H1 (cell line): ENCODE data around the gene SCARB2. TPM values are rescaled to one million over a fixed set of nuclear protein-coding genes. Genes with fewer than 3 reads are reported as not detected.

Experiments used
- EP300 ChIP-seq, 2 experiments: IDR thresholded peaks; 1 replicate in 1 of 2; 2 replicates in 1 of 2; pipeline ENCODE4 v1.6.1; 2011 to 2012; ENCODE audit warnings: low read depth in 2 of 2, low read length in 2 of 2, mild to moderate bottlenecking in 2 of 2, borderline replicate concordance in 1 of 2, inconsistent platforms in 1 of 2, moderate library complexity in 1 of 2
- EZH2 ChIP-seq: fragments of 200-600 bp; sonication (generic); IDR thresholded peaks from 2 replicates; pipeline ENCODE4 v1.7.1; 2012; ENCODE audit warnings: low read depth, mild to moderate bottlenecking, moderate library complexity, low read length, inconsistent platforms; ENCODE audit not compliant: severe bottlenecking
- GABPA ChIP-seq: IDR thresholded peaks from 2 replicates; pipeline ENCODE4 v1.6.1; 2011; ENCODE audit warnings: mild to moderate bottlenecking, low read length, moderate library complexity, borderline replicate concordance; ENCODE audit not compliant: insufficient read depth
- GTF2F1 ChIP-seq: IDR thresholded peaks from 2 replicates; pipeline ENCODE4 v1.6.1; 2012; ENCODE audit warnings: low read depth, low read length, improper control_type of control experiment, borderline replicate concordance
- JUND ChIP-seq: IDR thresholded peaks from 2 replicates; pipeline ENCODE4 v1.6.1; 2011; ENCODE audit warnings: mild to moderate bottlenecking, improper control_type of control experiment, low read length
- POU5F1 ChIP-seq: IDR thresholded peaks from 2 replicates; pipeline ENCODE4 v1.6.1; 2011; ENCODE audit warnings: low read depth, mild to moderate bottlenecking, low read length, moderate library complexity
- RBBP5 ChIP-seq: IDR thresholded peaks from 2 replicates; pipeline ENCODE4 v1.7.1; 2012; ENCODE audit warnings: low read depth, mild to moderate bottlenecking, inconsistent platforms, low read length, moderate library complexity, borderline replicate concordance
- SIRT6 ChIP-seq: IDR thresholded peaks from one replicate; pipeline ENCODE4 v1.7.1; 2012; ENCODE audit warnings: low read length, inconsistent platforms
- USF2 ChIP-seq: IDR thresholded peaks from 2 replicates; pipeline ENCODE4 v1.6.1; 2011; ENCODE audit warnings: low read length, improper control_type of control experiment
- polyA plus RNA-seq, 7 experiments: library from polyadenylated mRNA; depleted of rRNA in 3 of 7; stranded (reverse) in 5 of 7; unstranded in 2 of 7; fragments of >200 nt in 5 of 7; fragments of 200-250 nt in 2 of 7; gene quantifications; 1 replicate in 5 of 7; 2 replicates in 1 of 7; 4 replicates in 1 of 7; pipeline versions ENCODE4 v1.2.1 to v1.2.3, GENCODE V29; 2011 to 2013; ENCODE audit warnings: missing spikeins in 2 of 7, mixed read lengths in 2 of 7
- total RNA-seq: library from RNA; stranded (reverse); fragmentation: NEBNext Ultra II Directional; extraction: Animal tissue kit (Norgen Biotek cat#: 25700); gene quantifications from 2 replicates; pipeline ENCODE4 v1.2.1, GENCODE V29; 2021

SCARB2 gene
- total and polyA plus RNA-seq, 2 of the 8 experiments (the other 6 are each of a cell fraction or from before 2014, with no cell fraction given): 18.5 to 35.7 TPM

DNA sequence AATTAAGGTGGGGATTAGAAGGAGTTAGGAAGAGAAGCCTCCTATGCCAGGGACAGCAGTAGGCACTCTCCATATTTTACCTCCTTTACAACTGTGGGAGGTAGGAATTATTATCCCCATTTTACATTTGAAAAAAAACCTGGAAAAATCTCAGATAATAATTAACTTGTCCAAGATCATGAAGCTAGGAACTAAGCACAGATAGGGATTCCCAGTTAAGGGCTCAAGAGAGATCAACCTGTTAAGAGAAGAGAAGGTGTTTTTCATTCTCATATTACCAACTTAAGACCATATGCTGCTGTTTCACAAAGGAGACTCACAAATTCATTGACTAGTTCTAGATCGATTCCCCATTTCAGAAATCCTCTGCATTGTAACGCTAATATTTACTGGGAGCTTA lies 21.8 kb upstream of the SCARB2 start (continued):
- TF ChIP-seq EP300 (IDR thresholded peaks at IDR 0.05; ENCODE audit: borderline replicate concordance in 1 of 2, low read depth in 2 of 2, low read length in 2 of 2): no peak
- TF ChIP-seq POU5F1: no peak
- no peak for TF ChIP-seq JUND
- no peak for TF ChIP-seq USF2
- no peak for TF ChIP-seq GTF2F1
- TF ChIP-seq RBBP5: no peak
- no peak for TF ChIP-seq EZH2
- no peak for TF ChIP-seq SIRT6
- no peak for TF ChIP-seq GABPA
